Measurements from ENCODE around the gene PDE3A. TPM values are rescaled to one million over a fixed set of nuclear protein-coding genes. Genes with fewer than 3 reads are reported as not detected.

Gene PDE3A
- total RNA-seq, 1 donor: 16.2 TPM

DNA sequence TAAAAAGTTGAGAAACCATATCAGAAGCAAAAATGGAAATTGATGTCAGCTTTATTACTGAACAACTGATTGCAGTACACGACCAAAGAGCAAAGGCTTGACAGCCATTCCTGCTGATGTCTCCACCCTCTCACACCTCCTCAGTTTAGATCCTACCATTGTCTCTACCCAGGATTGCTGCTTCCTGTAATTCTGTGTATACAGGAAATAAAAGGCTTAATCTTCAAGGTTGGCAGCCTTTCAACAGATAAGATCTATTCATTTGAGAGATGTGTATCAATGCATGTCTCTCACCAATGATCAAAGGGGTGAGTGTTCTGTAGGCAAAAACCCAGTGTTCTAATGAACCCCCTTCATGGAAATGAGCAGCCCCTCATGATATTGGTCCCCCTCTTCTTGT lies 353.8 kb downstream of the PDE3A start:
- no peak for DNase-seq (ENCODE audit: low read depth)
- TF ChIP-seq, protein P1, sequence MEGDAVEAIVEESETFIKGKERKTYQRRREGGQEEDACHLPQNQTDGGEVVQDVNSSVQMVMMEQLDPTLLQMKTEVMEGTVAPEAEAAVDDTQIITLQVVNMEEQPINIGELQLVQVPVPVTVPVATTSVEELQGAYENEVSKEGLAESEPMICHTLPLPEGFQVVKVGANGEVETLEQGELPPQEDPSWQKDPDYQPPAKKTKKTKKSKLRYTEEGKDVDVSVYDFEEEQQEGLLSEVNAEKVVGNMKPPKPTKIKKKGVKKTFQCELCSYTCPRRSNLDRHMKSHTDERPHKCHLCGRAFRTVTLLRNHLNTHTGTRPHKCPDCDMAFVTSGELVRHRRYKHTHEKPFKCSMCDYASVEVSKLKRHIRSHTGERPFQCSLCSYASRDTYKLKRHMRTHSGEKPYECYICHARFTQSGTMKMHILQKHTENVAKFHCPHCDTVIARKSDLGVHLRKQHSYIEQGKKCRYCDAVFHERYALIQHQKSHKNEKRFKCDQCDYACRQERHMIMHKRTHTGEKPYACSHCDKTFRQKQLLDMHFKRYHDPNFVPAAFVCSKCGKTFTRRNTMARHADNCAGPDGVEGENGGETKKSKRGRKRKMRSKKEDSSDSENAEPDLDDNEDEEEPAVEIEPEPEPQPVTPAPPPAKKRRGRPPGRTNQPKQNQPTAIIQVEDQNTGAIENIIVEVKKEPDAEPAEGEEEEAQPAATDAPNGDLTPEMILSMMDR (IDR thresholded peaks at IDR 0.05; ENCODE audit: insufficient read depth, low read length): no peak

DNA sequence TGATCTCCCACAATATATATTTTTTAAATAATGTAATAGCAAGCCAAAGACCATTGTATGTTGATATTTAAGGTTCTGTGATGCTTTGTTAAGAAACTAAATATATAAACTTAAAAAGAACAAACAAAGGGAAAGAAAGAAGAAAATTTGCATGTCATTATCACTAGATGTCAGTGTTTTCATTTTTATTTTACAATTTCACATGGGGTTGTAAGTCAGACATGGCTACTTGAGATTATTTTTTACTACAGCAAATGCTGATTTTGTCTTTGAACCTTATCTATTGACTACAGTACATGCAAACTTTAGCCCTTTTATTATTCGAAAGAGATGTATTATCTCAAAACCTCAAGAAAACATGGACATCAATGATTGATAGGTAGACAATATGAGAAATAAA lies 362.9 kb downstream of the PDE3A start:
- no peak overlapping the region for H3K4me3 ChIP-seq (ENCODE audit: low read depth, low read length)
- DNase-seq (ENCODE audit: low read depth): peak; percentile 19
- TF ChIP-seq, protein P1 (IDR thresholded peaks at IDR 0.05; ENCODE audit: insufficient read depth, low read length): no peak

More for the DNA sequence above, 353.8 kb downstream of the PDE3A start:
- no peak overlapping the region for H3K4me3 ChIP-seq (ENCODE audit: low read depth, low read length)

Measured in fibroblast of the aortic adventitia (primary cell).